Cardiac muscle cell (in vitro differentiated cells and primary cell): ENCODE results near the gene RDH5. TPM values are rescaled to one million over a fixed set of nuclear protein-coding genes. Genes with fewer than 3 reads are reported as not detected.
A peak's percentile ranks its signal among the peaks of the same experiment; 100 is the strongest.

Source experiments
- DNase-seq, 2 donors: peaks; one replicate each; pipeline versions ENCODE4 v3.0.0 to v3.0.0-alpha.2; 2010 to 2017; ENCODE audit warnings: low read depth in 1 of 2, low spot score in 1 of 2
- H3K27ac ChIP-seq: fragments of 200-600 bp; sonication (generic); 2 replicates; pipeline ENCODE4 v1.5.1; 2016
- H3K27me3 ChIP-seq: fragments of 200-600 bp; sonication (generic); 2 replicates; pipeline ENCODE4 v1.6.0; 2016; ENCODE audit warnings: control low read depth
- H3K36me3 ChIP-seq: fragments of 200-600 bp; sonication (generic); 2 replicates; pipeline ENCODE4 v1.5.1; 2016; ENCODE audit warnings: control low read depth
- H3K4me1 ChIP-seq: fragments of 200-600 bp; sonication (generic); 2 replicates; pipeline ENCODE4 v1.8.1; 2017; ENCODE audit warnings: low read depth, mild to moderate bottlenecking, mixed run types
- H3K4me3 ChIP-seq: fragments of 200-600 bp; sonication (generic); 2 replicates; pipeline ENCODE4 v1.5.1; 2016; ENCODE audit warnings: mild to moderate bottlenecking
- H3K9me3 ChIP-seq: fragments of 200-600 bp; sonication (generic); 2 replicates; pipeline ENCODE4 v1.5.1; 2017; ENCODE audit warnings: low read depth, mild to moderate bottlenecking, control low read depth
- polyA plus RNA-seq: library from polyadenylated mRNA; unstranded; fragments of >200 nt; fragmentation: Nextera tagmentation; extraction: Ambion mirVana; gene quantifications from 2 replicates; pipeline ENCODE4 v1.2.1, GENCODE V29; 2016
- total RNA-seq: library from RNA; depleted of rRNA; stranded (reverse); fragments of >200 nt; gene quantifications from 2 replicates; pipeline ENCODE4 v1.2.3, GENCODE V29; 2016
- TF ChIP-seq, protein P1 (sequence below): IDR thresholded peaks from 2 replicates; pipeline ENCODE4 v1.5.1; 2012; ENCODE audit warnings: low read depth, mild to moderate bottlenecking, low read length

The RDH5 gene
- total and polyA plus RNA-seq, 2 experiments from 2014 or later = 10.1 to 12.6 TPM

DNA sequence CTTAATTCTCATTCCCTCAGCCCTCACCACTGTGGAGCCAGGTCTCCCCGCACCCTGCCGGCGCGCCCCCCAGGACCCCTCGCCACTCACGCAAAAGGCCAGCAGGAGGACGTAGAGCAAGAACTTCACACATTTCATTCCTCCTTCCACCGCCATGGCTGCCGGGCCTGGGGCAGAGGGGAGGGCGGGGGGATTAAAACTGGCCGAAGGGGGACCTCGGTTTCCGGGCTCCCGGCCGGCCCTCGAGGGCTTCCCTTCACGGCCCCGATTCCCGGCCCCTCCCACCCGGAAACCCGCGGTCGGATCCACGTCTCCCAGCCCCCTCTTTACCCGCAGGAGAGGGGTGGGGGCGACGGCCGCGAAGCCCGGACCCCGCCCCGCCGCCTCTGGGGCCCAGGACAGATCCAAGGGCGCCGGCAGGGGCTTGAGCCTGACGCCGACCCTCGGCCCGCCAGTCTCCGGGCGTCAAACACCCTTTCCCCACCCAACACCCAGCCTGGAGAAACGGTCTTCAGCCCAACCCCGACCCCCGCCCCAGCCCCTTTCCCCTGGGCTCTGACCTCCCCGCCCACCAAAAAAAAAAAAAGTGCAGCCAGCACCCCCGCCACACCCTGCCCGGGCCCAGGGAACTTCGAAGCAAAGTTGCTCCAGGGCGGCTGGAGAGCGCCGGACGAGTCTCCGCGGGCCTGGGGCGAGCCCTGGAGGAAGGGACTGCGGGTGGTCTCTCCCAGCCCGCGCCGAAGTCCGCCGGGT, 8.2 kb downstream of the RDH5 start:
- Histone ChIP-seq H3K36me3 (peaks cover 11% of the 10 kb centered on the region), H3K27ac (peak overlapping the region; percentile 90), H3K9me3 (no peaks in the 10 kb centered on the region), H3K4me3 (peak overlapping the region; percentile 82), H3K27me3 (no peaks in the 10 kb centered on the region), H3K4me1 (peaks cover 17% of the 10 kb centered on the region)
- TF ChIP-seq, protein P1, sequence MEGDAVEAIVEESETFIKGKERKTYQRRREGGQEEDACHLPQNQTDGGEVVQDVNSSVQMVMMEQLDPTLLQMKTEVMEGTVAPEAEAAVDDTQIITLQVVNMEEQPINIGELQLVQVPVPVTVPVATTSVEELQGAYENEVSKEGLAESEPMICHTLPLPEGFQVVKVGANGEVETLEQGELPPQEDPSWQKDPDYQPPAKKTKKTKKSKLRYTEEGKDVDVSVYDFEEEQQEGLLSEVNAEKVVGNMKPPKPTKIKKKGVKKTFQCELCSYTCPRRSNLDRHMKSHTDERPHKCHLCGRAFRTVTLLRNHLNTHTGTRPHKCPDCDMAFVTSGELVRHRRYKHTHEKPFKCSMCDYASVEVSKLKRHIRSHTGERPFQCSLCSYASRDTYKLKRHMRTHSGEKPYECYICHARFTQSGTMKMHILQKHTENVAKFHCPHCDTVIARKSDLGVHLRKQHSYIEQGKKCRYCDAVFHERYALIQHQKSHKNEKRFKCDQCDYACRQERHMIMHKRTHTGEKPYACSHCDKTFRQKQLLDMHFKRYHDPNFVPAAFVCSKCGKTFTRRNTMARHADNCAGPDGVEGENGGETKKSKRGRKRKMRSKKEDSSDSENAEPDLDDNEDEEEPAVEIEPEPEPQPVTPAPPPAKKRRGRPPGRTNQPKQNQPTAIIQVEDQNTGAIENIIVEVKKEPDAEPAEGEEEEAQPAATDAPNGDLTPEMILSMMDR = no peak
- peak; percentile 74 to 84 for DNase-seq

DNA sequence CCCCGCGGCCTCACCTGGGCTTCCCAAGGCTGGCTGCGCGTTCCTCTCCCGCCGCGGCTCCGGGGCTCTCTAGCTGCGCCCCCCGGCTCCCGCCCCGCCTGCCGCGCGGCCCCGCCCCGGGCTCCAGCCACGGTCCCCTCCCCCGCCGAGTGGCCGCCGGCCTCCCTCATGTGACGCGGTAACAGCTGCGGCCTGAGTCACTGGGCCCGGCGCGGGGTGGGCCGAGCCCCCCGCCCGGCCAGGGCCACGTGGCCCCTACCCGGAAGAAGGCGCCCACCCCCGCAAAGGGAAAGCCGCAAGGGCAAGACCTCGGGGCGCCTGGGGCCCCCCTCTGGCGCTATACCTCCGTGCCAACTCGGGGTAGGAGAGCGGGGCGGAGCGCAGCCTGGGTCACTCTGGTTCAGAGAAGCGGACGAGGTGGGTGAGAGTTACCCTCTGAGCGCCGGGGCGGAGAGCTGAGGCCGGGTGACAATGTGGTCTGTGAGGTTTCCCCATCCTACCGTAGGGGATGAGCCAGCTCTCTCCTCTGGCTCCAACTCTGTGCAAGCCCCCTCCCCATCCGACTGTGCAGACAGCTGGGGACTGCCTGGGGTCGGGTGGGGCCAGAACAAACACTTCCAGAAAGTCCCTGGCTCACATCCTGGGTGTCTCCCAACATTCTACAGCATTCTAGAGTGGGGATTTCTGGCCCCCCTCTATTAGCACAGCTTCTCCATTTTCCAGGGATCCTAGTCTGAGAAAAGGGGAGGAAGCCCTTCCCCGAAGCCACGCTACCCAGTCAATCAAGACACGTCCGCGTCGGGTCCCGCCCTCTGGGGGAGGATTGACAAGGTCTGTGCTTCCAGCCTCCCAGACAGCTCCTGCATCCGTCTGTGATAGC, 9.0 kb downstream of the RDH5 start, which contains the start of gene CD63:
TSS of gene CD63 (minus strand) at position 71 of the 880 bp plus-strand sequence. CDS start 668 bp downstream, outside the sequence.
- Histone ChIP-seq H3K27ac (peak within 1 kb of the TSS; percentile 90), H3K9me3 (no peaks in the 10 kb centered on the region), H3K27me3 (no peaks in the 10 kb centered on the region), H3K4me1 (peaks cover 17% of the 10 kb centered on the region), H3K4me3 (peak within 1 kb of the TSS; percentile 82), H3K36me3 (peaks cover 11% of the 10 kb centered on the region)
- peak; percentile 91 to 98 for DNase-seq
- TF ChIP-seq, protein P1 = no peak

DNA sequence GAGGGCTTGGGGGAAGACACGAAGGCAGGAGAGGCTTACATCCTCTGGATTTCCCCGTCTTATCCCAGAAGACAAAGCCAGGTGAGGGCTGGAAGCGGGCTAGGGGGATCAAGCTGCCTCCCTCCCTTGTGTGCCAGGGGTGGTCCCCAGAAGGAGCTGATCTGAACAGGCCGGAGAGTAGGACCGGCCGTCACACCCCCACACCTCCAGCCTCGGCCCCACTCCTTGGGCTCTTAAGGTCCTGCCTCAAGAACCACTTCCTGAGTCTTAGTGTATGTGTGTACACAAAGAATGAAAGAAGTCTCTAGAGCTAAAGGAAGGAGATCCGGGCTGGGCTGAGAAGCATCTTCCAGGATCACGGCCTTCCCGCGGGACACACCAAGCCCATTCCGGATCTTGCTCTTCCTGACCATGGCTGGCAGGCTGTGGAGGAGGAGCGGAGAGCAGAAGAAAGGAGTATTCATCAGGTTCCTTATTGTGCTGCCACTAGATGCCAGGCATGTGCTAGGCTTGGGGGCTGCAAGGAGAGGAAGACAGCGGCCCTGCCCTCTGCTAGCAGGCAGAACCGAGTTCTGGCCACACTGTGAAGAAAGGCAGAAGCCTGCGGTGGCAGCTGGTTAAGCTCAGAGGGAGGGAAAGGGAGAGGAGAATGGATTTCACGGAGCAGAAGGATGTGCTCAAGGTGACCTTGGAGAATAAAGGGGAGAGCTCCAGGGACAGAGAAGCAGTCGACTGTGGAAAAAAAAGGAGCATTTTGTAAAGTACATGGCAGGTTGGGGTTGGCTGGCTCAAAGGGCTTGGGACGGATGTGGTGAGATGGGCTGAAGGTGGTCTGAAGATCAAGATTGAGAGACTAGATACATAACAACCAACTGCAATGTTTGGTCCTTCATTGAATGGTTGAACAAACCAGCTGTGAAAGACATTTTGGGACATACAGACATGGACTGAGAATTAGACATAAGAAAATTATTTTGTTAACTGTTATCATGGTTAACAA, 9.9 kb downstream of the RDH5 start:
- TF ChIP-seq, protein P1 = peak; percentile 9
- Histone ChIP-seq H3K27ac (peak overlapping the region; percentile 90), H3K4me1 (peaks cover 17% of the 10 kb centered on the region), H3K4me3 (peak overlapping the region; percentile 82), H3K9me3 (no peaks in the 10 kb centered on the region), H3K36me3 (peaks cover 7% of the 10 kb centered on the region), H3K27me3 (no peaks in the 10 kb centered on the region)
- DNase-seq = peak in 1 of 2 donors; percentile 65

DNA sequence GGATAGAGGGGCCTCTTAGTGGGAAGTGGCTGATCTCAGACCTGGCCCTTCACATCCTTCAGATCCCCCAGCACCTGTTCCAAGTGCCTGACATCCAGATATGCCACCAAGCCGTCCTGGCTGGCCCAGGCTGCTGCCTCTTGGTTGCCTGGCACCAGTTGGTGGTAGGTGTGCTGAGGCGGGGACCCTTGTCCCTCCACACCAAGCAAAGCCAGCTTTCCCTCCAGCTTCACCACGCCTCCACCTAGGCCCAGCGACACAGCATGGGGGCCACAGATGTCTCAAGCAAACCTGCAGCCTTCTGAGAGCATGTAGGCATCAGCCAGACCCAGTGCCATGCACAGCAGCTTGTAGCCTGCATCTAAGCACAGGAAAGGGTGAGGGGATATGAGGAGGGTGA, 12.1 kb downstream of the RDH5 start:
- Histone ChIP-seq H3K36me3 (no peaks in the 10 kb centered on the region), H3K4me1 (peaks cover 22% of the 10 kb centered on the region), H3K27me3 (no peaks in the 10 kb centered on the region), H3K4me3 (no peak overlapping the region), H3K27ac (no peak overlapping the region), H3K9me3 (no peaks in the 10 kb centered on the region)
- no peak for DNase-seq
- TF ChIP-seq, protein P1 = no peak
